GM12801 (cell line): ENCODE data around the gene SPOCK1.

ENCODE experiments used
- CTCF ChIP-seq: IDR thresholded peaks from one replicate; pipeline ENCODE4 v1.5.1; 2011; ENCODE audit warnings: control low read depth; ENCODE audit not compliant: insufficient read length; ENCODE audit errors: extremely low read depth

SPOCK1 gene

GRCh38 chr5:137272831-137273230 is 226.3 kb downstream of the SPOCK1 start:
- TF ChIP-seq CTCF = no peak

DNA sequence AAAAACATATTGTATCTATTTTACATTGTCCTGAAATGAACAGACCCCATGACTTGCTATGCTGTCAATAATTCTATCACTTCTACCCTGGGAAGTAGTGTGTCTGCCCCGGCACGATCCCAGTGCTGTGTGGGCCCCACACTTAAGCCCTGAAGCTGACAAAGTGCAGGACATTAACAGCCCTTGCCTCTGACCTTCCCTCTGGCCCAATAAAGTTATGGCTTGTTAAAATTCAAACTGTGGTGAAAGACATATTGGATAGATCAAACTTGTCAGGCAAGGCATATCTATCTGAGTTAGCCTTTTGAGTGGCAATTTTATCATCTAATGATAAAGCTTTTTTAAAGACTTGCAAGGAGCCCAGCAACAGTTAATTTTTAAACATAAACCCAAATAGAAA is 229.2 kb downstream of the SPOCK1 start:
- TF ChIP-seq CTCF = no peak

GRCh38 chr5:137269274-137269673 is 229.9 kb downstream of the SPOCK1 start:
- no peak for TF ChIP-seq CTCF

GRCh38 chr5:137268646-137269045 is 230.5 kb downstream of the SPOCK1 start:
- TF ChIP-seq CTCF = no peak

GRCh38 chr5:137266186-137266585 is 232.9 kb downstream of the SPOCK1 start:
- TF ChIP-seq CTCF = no peak

GRCh38 chr5:137265457-137265856 is 233.7 kb downstream of the SPOCK1 start:
- TF ChIP-seq CTCF = no peak

DNA sequence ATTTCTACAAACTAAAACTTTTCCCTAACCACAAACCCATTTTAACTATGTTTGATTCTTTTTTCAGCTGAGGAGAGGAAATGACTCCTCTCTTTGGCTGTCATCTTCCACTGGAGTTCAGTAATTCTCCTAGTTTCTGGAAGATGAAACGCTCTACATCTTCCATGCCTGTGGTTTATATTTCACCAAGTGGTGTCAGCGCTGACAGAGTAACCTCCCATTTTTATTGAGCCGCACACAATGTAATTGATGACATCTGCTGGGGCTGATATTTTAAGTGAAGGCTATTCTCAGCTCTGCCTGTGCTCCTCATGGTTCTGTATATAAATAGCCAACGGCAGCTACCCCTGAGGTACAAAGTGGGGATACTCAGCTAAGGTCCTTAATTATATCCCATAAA is 234.6 kb downstream of the SPOCK1 start:
- TF ChIP-seq CTCF = no peak

GRCh38 chr5:137264041-137264440 is 235.1 kb downstream of the SPOCK1 start:
- no peak for TF ChIP-seq CTCF
